NCI-H524 treated with DMSO at 0.1 percent for 48 hours (cell line): ENCODE results near the gene ANKS1B.
"Not testable (repeated sequence)": the region's sequence is repeated elsewhere in the genome, so short reads cannot be mapped to it uniquely, and the experiment has no call there.

ENCODE experiments used
- DNase-seq: peaks from one replicate; lab custom pipeline; 2025; lab: John Stamatoyannopoulos, UW

ANKS1B gene

DNA sequence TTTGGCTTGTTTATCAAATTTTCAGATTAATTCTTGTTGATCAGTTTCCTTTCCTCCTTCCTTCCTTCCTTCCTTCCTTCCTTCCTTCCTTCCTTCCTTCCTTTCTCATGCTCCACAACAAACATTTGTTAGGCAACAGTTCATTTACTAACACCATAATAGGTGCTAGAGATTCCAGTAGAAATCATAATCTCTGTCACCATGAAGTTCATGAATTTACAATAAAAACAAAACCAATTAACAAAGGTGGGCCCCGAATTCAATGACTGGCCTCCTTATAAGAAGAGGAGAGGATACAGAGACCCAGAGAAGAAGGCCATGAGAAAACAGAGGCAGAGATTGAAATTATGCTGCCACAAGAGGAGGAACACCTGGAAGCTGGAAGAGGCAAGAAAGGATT lies 604.0 kb downstream of the ANKS1B start:
- DNase-seq, result no peak

DNA sequence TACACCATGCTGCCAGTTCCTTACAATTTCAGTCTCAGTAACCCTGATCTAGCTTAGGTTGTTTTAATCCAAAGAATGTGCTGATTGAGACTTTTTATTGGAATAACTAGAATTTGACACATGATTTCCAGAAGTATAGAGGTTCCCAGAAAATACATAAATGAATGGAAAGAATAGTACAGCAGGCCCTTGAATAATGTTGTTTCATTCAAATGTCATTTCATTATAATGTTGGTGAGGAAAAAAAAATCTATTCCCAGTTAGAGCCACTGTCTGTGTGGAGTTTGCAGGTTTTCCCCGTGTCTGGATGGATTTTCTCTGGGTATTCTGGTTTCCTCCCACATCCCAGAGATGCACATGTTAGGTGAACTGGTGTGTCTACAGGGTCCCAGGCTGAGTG lies 610.7 kb downstream of the ANKS1B start:
- no peak for DNase-seq

DNA sequence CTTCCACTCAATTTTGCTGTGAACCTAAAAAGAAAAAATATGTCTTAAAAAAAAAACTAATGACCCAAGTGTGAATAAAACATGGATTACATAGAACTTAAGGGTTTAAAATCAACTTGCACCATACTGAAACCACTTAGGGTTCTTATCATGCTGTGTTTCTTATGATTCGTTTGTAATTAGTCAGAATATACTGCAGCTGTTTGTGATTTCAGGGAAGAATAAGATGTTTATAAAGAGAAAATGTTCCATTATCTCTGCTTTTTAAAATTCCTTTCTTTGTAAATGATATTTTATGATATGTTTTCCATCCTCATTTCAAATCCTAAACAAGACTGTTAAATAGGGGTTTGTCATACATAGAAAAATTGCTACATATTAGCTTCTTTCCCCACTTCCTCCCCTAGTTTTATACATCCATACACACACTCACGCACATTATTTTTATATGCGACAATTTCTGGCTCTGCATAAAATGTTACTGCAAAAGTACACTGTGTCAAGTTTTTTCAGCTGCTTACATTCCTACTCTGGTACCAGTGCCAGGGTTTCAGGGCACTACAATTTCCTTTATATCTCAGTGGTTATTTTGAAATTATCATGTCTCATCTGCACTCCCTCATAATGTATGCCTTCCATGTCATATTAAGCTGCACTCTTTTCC lies 612.3 kb downstream of the ANKS1B start:
- DNase-seq, result no peak

DNA sequence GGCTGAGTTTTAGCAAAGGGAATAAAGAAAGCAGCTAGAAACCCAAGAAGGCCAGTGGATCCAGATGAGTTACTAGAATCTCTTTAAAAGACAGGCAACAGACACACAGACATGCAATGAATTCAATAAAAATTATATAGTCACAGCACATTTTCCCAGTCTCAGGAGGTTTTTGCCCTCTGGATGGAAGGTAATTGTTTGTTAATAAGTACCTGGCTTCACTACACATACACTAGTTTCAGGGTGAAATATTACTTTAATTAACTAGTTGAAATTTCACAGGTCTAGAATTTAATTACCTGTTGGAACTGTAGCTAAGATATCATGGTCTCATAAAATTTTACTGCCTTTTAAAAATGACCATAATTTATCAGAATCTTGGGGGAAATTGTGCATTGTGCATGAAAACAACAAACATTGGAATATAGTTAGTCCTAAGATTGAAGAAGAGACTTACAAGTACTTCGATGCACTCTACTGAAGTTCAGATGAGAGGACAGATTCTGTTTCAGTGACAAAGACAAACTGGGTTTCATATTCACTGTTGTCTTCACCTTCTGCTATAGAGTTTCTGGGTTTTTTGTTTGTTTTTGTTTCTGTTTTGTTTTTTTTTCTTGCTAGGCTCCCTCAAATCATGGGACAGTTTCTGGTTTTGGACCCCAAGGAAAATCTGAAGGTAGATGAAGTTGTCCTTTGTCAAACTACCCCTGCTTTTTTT lies 614.2 kb downstream of the ANKS1B start:
- DNase-seq, result no peak

DNA sequence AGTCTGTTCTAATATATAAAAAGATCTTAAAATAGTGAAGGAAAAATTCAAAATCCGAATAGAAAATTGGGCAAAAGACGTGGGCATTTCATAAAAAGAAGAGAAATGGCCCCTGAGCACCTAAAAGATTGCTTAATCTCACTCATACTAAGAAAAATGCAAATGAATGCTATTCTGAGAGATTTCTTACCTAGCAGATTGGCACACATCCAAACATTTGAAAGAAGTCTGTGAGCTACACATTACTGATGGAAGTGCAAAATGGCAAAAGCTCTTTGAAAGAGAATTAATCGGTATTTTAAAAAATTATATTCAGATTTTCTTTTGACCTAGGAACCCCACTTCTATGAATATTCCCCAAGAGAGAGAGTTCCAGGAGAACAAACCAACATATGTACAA lies 617.6 kb downstream of the ANKS1B start:
- no peak for DNase-seq

DNA sequence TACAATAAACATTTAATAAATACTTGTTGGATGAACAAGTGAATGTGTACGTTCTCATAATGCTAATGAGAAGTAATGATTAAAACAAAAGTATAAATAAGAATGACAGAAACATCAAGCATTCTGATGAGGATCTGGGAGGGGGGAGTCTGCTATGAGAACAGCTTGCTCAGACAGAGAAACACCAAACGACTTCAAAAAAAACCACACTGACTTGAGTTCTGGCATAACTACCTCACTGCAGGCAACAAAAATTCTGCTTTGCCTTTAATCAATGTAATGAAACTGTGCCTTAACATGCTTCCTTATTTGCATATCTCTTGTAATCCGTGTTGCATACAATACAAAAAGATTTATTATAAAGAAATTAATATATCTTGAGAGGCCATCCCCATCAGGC lies 632.5 kb downstream of the ANKS1B start:
- DNase-seq, result no peak

DNA sequence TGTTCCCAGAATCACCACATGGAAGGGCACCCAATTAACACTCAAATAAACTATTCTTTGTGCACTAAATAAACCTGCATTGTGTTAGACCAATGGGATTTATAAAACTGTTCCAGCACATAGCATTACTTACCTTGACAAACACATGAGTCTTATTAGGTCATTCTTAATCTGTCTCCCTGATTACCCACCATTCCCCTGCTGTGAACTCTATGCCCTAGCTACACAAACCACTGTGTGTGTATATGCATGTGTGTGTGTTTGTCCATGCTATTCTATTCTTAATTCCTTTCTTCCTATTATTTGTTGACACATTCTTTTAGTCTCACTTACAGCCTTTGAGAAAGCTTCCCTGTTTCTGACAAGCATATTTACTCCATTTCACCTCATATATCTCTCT lies 640.8 kb downstream of the ANKS1B start:
- no peak for DNase-seq

DNA sequence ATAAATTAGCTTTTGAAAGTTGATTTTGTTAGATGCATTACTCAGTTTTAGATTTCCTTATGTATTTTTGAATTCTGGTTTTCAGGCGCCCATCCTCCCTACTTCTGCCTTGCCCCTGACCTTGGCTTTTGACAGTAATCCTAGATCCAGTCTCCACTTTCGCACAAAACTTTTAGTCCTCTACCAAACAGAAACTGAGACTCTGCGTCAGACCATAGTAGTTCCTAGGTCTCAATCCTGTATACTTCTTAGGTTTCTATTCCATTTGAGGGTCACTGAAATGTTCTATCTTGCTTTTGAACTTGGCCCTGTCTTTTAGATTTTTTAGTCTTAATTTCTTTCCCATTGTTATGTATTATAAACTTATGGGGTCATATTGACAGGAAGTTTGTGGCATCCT lies 645.1 kb downstream of the ANKS1B start:
- no peak for DNase-seq

DNA sequence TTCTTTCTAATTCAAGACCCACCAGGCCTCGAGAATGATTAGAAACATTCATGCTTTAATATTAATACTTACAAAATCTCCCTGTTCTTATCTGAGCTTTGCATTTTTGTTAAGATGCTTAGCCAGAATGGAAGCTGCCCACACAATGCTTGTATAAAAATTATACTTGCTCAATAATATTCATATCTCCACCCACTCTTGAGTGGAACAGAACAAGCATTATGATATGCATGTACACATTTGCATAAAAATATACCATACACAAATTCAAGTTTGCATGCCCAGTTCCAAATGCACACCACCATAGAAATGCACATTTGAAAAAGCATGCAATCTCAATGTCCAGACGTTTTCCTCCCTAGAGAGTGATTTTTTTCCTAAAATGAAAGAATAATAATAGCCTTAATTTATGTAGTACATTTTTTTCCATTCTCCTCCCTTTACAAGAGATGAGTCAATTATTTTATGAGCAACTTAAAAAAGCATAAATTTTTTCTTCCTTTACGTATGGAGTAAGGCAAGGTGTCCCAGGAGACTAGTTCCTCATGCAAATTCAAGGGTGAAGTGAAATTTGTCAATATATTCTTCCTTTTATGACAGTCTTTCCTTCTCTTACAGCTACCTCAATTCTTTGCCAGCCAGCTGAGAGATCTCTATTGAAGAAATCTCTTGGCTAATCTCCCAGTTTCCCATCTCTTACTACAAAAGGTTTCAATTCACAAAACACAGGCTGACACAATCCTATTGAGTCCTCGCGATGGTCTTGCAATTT lies 650.3 kb downstream of the ANKS1B start:
- DNase-seq, result no peak

DNA sequence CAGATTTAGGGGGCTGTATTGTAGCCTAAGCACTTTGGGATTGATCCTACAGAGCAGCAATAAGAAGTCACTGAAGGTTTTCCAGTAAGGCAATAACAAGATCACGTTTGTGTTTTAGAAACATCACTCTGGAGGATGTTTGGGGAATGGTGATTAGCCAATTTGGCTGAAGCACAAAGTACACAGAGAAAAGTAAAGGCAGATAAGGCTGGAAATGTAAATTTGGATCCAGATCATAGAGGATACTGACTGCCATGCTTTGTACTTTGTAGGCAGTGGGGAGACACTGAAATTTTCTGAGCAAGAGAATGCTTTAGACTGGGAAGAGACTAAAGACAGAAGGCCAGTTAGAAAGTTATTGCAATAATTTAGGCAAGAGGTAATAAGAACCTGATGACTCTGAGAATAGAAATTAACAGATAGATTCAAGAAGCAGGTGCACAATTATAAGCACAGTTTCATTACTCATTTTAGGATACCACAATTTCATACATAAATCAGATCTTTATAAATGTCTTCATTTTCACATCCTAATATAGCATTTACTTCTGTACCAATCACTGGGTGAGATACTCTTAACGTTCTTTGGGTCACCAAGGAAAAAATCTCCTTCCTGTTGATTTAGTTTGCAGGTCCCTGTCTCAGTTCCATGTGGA lies 651.7 kb downstream of the ANKS1B start:
- no peak for DNase-seq

DNA sequence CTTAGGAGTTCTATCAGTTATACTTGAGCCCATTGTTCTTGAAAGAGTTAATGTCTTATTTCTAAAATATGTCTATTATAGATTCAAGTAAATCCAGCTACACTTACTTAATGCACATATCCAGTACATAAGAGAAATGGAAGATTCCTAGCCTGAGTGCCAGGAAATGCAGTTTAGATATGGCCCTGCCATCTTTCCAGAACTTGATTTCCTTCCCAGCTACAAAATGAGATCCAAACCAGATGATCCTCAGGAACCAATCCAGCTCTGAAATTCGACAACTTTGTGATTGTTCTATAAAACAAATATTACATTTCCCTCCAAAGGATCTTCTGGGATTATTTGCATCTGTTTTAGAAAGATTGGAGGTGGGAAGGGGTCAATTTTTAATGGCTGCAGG lies 654.5 kb downstream of the ANKS1B start:
- no peak for DNase-seq

DNA sequence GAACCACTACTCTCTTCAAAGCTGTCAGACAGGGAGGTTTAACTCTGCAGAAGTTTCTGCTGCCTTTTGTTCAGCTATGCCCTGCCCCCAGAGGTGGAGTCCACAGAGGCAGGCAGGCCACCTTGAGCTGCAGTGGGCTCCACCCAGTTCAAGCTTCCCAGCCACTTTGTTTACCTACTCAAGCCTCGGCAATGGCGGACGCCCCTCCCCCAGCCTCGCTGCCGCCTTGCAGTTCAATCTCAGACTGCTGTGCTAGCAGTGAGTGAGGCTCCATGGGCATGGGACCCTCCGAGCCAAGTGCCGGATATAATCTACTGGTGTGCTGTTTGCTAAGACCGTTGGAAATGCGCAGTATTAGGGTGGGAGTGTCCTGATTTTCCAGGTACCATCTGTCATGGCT lies 663.5 kb downstream of the ANKS1B start:
- not testable (repeated sequence) for DNase-seq

DNA sequence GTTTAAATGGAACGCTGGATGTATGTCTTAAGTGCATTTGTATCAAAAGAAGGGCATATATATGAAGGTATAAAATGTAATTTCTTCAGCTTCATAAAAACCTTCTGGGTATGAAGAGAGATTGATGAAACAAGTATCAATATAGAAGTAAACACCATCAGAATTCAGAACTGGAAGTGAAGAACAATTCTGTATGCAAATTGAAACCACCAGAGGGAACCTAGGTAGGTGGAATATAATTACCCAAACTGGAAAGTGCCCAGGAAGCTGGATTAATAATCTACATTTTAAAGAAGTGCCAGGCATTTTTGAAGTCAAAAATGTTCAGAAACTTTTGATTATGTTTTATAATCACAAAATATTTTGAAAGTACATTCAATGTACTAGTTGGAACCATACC lies 673.4 kb downstream of the ANKS1B start:
- DNase-seq, result no peak

DNA sequence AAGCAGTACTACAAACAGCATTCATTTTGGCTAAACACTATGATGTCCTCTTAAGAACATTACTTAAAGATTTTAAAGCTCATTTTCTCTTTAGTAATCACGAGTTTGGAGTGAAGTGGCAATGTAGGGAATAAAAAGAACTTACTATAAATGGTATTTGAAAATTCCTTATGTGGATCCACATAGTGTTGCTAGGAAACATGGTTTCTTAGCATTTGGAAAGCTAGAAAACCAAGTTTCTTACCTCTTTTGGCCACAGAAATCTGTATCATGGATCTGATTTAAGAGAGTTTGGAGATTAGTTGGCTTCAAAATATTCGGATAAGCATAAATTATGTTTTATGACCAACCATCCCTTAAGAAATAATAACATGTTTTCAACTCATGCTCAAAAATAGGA lies 674.9 kb downstream of the ANKS1B start:
- DNase-seq, result no peak

DNA sequence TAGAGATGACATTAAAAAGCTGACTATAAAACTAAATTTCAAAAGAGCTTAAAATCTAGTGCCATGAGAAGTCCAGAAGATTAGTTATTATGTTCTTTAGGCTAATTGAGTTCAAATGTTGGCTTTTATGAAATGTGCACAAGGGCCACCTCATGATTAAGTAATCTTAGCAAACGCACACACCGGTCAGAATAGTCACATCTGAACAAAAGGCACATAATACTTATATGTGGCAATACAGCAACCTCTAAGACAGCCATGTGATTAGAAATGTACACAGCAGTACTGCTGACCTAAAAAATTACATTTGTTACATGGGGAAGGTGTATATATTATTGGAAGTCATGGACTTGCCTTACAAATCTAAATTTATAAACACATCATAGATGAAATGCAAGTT lies 681.9 kb downstream of the ANKS1B start:
- no peak for DNase-seq

DNA sequence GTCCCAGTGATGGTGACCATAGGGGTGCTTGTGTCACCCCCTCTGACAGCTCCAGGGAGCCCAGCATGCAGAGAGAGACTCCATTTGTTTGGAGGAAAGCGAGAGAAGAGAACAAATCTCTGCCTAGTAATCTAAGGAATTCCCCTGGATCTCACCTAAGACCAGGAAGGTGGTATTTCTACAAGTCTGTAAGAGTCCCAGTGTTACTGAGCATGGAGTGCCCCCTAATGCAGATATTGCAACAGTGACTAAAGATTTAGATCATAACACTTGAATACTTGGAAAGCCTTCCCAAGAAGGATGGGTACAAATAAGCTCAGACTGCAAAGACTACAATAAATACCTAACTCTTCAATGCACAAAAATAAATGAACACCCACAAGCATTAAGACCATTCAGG lies 697.6 kb downstream of the ANKS1B start:
- DNase-seq, result no peak

DNA sequence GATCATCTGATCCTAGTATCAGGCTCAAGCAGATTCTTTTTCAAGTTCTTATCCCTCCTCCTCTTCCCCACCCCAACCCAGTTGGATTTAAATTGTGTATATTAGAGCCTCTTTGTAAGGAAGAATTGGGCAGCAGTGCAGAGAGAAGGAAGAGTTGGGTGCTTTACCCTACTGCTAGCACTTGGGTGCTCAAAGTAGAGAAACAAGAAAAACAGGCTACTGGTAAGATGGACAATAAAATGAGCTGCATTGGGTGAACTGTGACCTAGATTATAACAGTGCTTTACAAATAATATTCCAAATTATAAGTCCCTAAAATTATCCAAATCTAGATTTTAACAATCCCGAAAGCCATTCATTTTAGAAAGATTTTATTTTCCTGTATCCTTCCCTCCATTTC lies 700.6 kb downstream of the ANKS1B start:
- no peak for DNase-seq

DNA sequence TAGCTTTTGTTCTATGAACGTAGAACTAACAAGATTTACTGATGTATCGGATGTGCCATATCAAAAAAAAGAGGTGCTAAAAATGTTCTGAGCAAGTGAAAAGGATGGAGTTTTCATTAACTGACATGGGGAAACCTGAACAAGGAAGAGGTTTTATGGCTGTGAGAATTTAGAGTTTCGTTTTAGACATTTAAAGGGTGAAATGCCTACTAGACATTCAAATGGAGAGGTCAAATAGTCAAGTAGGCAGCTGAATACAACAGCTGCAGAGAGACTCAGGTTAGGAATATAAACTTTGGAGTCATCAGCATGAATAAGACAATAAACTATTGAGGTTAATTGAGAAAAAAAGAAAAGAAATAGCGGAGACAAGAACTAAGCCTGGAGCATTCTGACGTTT lies 702.1 kb downstream of the ANKS1B start:
- no peak for DNase-seq

DNA sequence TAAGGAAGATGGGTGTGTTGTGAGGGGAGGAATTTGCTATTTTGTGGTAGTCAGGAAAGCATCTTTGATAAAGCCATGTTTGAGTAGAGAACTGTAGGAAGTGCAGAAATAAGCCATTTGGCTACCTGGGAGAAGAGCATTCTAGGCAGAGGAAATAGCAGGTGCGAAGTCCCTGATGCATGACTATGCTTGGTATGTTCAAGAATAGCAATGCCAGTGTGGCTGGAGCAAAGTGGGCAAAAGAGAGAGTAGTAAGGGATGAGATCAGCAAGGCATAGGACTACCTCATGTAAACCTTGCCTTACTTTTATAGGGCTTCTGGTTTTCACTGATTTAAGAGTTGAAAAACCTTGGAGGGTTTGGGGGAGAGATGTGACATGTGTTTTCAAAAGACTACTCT lies 702.6 kb downstream of the ANKS1B start:
- no peak for DNase-seq

DNA sequence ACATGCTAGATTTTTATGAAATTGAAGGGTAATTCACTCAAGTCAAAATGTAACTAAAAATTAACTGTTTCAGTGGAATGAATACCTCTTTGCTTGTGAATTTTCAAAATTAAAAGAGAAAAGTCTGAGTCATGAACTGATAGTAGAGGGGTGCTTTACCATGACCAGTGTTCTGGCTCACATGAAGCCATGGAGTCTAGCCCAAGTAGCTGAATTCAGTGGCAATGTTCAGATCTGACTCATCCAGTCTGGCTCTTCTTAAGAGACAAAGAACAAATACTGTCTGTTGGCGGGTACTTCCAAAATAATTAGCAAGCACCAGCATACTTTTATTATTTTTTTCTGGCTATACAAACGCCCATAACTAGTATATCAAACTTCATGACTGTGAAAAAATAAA lies 703.5 kb downstream of the ANKS1B start:
- DNase-seq, result no peak

DNA sequence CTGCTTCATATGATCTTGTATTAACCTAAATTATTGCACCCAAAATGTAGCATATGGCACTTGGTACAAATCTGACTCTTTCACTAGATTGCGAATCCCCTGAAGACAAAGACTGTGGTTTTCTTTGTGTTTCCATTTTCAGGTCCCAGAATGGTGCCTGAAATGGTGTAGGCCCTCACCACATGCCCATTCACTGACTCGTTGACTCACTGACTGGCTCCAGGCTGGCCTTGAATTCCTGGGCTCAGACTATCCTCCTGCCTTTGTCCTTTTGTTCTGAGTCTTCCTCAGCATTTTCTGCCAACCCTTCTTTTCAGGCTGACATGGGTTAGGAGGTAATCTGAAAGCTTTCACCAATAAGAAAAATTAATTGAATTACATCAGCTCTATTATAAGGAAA lies 705.8 kb downstream of the ANKS1B start:
- no peak for DNase-seq

DNA sequence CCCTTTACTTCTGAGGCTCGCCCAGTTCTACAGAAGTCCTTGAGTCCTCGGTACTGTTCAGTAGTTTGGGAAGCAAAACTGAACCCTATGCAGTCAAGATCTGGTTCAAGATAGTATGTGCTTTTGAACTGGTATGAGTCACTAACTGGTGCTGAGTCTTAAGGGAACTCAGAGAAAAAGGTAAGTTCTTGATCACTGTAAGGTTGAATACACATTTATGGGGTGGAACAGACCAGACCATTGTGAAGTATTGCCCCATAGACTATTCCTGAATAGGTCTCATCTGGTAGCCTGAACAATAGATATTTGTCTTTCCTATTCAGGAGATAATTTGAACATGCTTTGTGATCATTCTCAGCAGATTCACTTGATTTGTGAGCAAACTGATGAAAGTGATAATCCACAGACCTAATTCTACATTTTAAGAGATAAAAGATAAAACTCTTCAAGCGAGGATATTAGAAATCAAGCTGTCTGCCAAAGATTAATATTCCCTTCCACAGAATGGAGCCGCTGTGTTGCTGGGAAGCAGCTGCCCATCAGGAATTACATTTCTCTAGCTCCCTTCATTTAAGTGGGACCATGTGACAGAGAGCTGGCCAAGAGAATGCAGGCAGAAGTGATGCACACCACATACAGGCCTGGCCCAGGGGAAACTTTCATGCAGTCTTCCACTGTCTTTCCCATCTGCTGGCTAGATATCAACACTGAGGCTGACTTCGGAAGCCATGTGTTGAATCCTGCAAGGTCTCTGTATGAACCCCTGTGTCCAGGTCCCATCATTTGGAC lies 707.0 kb downstream of the ANKS1B start:
- DNase-seq, result no peak
